AG04449 (cell line): ENCODE results near the gene SLX9.

Experiments
- CTCF ChIA-PET: fragments of 350-600 bp; formaldehyde crosslinking; extraction: SDS; loops from one replicate; lab custom pipeline; 2021; ENCODE audit warnings: antibody characterized with exemption; lab: Yijun Ruan, JAX
- POLR2A ChIA-PET: fragments of 400-600, 350-600 bp; formaldehyde crosslinking; extraction: SDS; loops from one replicate; lab custom pipeline; 2020; ENCODE audit warnings: antibody characterized with exemption, inconsistent platforms; lab: Yijun Ruan, JAX
- DNase-seq: peaks from one replicate; pipeline ENCODE4 v3.0.0-alpha.2; 2010; ENCODE audit warnings: low read depth, low spot score
- H3K4me3 ChIP-seq: 2 replicates; pipeline ENCODE4 v1.5.1; 2011; ENCODE audit warnings: low read depth, mild to moderate bottlenecking, control low read depth, low read length
- TF ChIP-seq, protein P1 (sequence below): IDR thresholded peaks from one replicate; pipeline ENCODE4 v1.5.1; 2011; ENCODE audit warnings: mild to moderate bottlenecking, moderate library complexity, low read length, control low read depth, inconsistent platforms; ENCODE audit not compliant: insufficient read depth; ENCODE audit errors: missing control alignments

The SLX9 gene

DNA sequence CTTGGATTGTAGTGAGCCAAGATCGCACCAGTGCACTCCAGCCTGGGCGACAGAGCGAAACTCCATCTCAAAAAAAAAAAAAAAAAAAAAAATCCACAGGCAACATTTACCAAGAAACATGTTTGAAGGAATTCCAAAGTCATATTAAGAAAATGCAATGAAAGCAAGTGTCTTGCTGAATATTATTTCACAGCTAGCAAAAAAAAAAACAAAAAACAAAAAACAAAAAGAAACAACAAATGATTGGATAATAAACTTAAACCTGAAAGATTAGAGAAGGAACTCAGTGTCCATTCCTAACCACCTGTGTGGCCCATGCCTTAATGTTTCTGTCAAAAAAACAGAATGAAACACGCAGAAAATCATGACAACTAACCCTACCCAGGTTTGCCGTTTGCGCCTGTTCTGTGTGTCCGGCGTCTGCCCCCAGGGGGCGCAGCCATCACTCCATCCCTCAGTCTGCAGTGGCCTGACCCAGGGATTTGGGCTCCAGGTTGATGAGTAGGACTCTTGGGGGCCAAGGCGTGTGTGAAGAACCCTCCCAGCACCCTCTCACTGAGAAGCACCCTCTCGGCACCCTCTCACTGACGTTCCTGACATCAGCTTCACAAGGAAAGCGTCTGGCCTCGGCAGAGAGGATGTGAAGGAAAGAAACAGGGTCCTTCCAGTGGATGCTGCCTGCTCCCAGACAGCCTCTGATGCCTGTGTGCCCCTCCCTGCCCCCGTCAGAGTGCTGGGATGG is 47.1 kb upstream of the SLX9 start:
- TF ChIP-seq, protein P1, sequence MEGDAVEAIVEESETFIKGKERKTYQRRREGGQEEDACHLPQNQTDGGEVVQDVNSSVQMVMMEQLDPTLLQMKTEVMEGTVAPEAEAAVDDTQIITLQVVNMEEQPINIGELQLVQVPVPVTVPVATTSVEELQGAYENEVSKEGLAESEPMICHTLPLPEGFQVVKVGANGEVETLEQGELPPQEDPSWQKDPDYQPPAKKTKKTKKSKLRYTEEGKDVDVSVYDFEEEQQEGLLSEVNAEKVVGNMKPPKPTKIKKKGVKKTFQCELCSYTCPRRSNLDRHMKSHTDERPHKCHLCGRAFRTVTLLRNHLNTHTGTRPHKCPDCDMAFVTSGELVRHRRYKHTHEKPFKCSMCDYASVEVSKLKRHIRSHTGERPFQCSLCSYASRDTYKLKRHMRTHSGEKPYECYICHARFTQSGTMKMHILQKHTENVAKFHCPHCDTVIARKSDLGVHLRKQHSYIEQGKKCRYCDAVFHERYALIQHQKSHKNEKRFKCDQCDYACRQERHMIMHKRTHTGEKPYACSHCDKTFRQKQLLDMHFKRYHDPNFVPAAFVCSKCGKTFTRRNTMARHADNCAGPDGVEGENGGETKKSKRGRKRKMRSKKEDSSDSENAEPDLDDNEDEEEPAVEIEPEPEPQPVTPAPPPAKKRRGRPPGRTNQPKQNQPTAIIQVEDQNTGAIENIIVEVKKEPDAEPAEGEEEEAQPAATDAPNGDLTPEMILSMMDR = peak; percentile 84
- ChIA-PET POLR2A (interaction anchor here (0.6 kb wide), 1 partner anchor 19 kb away, joined by 3 read pairs; the partner anchor contains the start of gene PTTG1IP), CTCF (interaction anchor here (0.8 to 5.8 kb wide), 21 partner anchors 10 to 245 kb away, joined by 3 to 58 read pairs (median 4); no protein-coding TSS in a partner anchor)
- no peak for DNase-seq
- H3K4me3 ChIP-seq = no peak overlapping the region

- H3K4me3 ChIP-seq = no peak overlapping the region
- no peak for DNase-seq
- TF ChIP-seq, protein P1 = no peak
- ChIA-PET POLR2A (no interaction called here), CTCF (interaction anchor here (0.6 to 5.8 kb wide), 17 partner anchors 11 to 244 kb away, joined by 3 to 58 read pairs (median 4); partner anchors contain the start of gene UBE2G2)
Measured at GRCh38 chr21:44893278-44893556, 46.6 kb upstream of the SLX9 start.

- TF ChIP-seq, protein P1 = no peak
- H3K4me3 ChIP-seq = no peak overlapping the region
- ChIA-PET CTCF (interaction anchor here (1.0 to 5.8 kb wide), 14 partner anchors 12 to 243 kb away, joined by 3 to 58 read pairs (median 4); partner anchors contain the start of gene SLX9), POLR2A (no interaction called here)
- DNase-seq = no peak
Measured at GRCh38 chr21:44893948-44894656, 45.7 kb upstream of the SLX9 start.

DNA sequence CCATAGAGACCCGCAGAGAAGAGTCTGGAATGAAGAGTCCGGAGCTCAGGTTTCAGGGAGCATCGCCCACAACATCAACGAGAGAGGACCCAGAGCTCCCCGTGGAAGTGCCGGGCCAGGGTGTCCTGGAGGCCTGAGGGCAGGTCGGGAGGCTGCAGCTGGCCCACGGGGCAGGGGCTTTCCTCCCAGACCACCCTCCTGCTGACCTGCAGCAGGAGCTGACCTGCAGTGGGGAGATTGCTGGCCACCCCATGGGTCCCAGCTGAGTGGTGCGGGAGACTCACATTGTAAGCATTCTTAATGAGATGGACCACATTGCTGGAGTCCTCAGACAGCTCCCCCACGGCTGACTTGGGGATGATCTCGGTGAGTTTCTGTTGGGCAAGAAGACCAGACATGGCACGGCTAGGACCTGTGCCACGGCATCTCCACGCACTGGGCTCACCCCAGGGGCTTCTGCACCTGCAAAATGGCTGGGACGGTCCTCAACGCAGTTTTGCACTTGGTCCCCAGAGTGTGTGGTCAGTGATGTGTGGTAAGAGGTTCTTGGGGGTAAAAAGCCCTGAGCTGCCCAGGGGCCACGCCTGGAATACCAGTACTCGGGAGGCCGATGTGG is 45.0 kb upstream of the SLX9 start:
- POLR2A ChIA-PET = no interaction called here
- TF ChIP-seq, protein P1 = no peak
- H3K4me3 ChIP-seq = no peak overlapping the region
- DNase-seq = no peak
- CTCF ChIA-PET = interaction anchor here (1.0 to 5.8 kb wide), 10 partner anchors 11 to 243 kb away, joined by 3 to 58 read pairs (median 8); partner anchors contain the start of gene SLX9

GRCh38 chr21:44895859-44896258 is 44.0 kb upstream of the SLX9 start:
- POLR2A ChIA-PET = no interaction called here
- DNase-seq = no peak
- TF ChIP-seq, protein P1 = no peak
- H3K4me3 ChIP-seq = no peak overlapping the region
- CTCF ChIA-PET = interaction anchor here (1.4 to 5.8 kb wide), 4 partner anchors 12 to 242 kb away, joined by 6 to 58 read pairs (median 12); no protein-coding TSS in a partner anchor
